IMR-90 (cell line): Measurements from ENCODE around the gene RGS5. TPM values are rescaled to one million over a fixed set of nuclear protein-coding genes. Genes with fewer than 3 reads are reported as not detected.

ENCODE experiments used
- ATAC-seq: fragments of 200-7000 bp; cut with Tn5 transposase; 2 replicates; pipeline ENCODE4 v1.9.1; 2020; ENCODE audit warnings: low read depth, mild to moderate bottlenecking, moderate library complexity
- BruUV-seq: library from RNA; stranded (reverse); fragments of 400-500 nt; replicated peaks from 2 replicates; lab custom pipeline; 2021; lab: Mats Ljungman, UMichigan
- CTCF ChIA-PET: fragments of 300-600 bp; formaldehyde crosslinking; extraction: SDS; loops from one replicate; lab custom pipeline; 2021; ENCODE audit warnings: antibody characterized with exemption; lab: Yijun Ruan, JAX
- POLR2A ChIA-PET: fragments of 300-600 bp; sonication (Branson Sonifier 250); formaldehyde crosslinking; loops from one replicate; lab custom pipeline; 2022; ENCODE audit warnings: antibody characterized with exemption; ENCODE audit not compliant: unreplicated experiment; lab: Charles Lee
- DNase-seq: peaks from one replicate; pipeline ENCODE4 v3.0.0; 2013
- H2AFZ ChIP-seq: replicated peaks from 2 replicates; pipeline ENCODE3; 2013; ENCODE audit warnings: low read length, mild to moderate bottlenecking; ENCODE audit not compliant: poor library complexity
- H2AK5ac ChIP-seq: 2 replicates; pipeline ENCODE4 v1.6.1; 2013; ENCODE audit warnings: low read depth, low read length, inconsistent platforms
- H2AK9ac ChIP-seq: replicated peaks from 2 replicates; pipeline ENCODE3; 2013; ENCODE audit warnings: mild to moderate bottlenecking, low read depth, low read length, moderate library complexity; ENCODE audit not compliant: poor library complexity
- H2BK120ac ChIP-seq: 2 replicates; pipeline ENCODE4 v1.6.1; 2013; ENCODE audit warnings: low read depth, low read length, inconsistent platforms
- H2BK15ac ChIP-seq: 3 replicates; pipeline ENCODE4 v1.6.1; 2013; ENCODE audit warnings: low read depth, low read length, inconsistent platforms
- H2BK20ac ChIP-seq: 2 replicates; pipeline ENCODE4 v1.6.1; 2013; ENCODE audit warnings: low read depth, mild to moderate bottlenecking, inconsistent platforms, low read length, moderate library complexity
- H2BK5ac ChIP-seq: 2 replicates; pipeline ENCODE4 v1.6.1; 2013; ENCODE audit warnings: mild to moderate bottlenecking, low read depth, low read length, inconsistent platforms; ENCODE audit not compliant: poor library complexity, severe bottlenecking
- H3K14ac ChIP-seq: replicated peaks from 2 replicates; pipeline ENCODE4 v1.6.1; 2013; ENCODE audit warnings: low read depth, low read length, inconsistent platforms
- H3K18ac ChIP-seq: 2 replicates; pipeline ENCODE4 v1.6.1; 2013; ENCODE audit warnings: low read depth, low read length, control low read depth
- H3K23ac ChIP-seq: 2 replicates; pipeline ENCODE4 v1.6.1; 2013; ENCODE audit warnings: low read depth, low read length, inconsistent platforms
- H3K27ac ChIP-seq: 2 replicates; pipeline ENCODE4 v1.5.1; 2013; ENCODE audit warnings: mild to moderate bottlenecking, control low read depth, low read length; ENCODE audit not compliant: insufficient read depth
- H3K27me3 ChIP-seq: 2 replicates; pipeline ENCODE4 v1.6.1; 2013; ENCODE audit warnings: low read length; ENCODE audit not compliant: control insufficient read depth, insufficient read depth
- H3K36me3 ChIP-seq: 2 replicates; pipeline ENCODE4 v1.6.1; 2013; ENCODE audit warnings: low read length, mixed read lengths; ENCODE audit not compliant: control insufficient read depth, insufficient read depth
- H3K4ac ChIP-seq: 2 replicates; pipeline ENCODE4 v1.6.1; 2013; ENCODE audit warnings: low read depth, low read length, inconsistent platforms
- H3K4me1 ChIP-seq: 2 replicates; pipeline ENCODE4 v1.6.1; 2013; ENCODE audit warnings: low read length, mixed read lengths; ENCODE audit not compliant: control insufficient read depth, insufficient read depth
- H3K4me2 ChIP-seq: 2 replicates; pipeline ENCODE4 v1.6.1; 2013; ENCODE audit warnings: low read depth, mild to moderate bottlenecking, control low read depth, low read length, moderate library complexity
- H3K4me3 ChIP-seq: 2 replicates; pipeline ENCODE4 v1.5.1; 2013; ENCODE audit warnings: low read depth, mild to moderate bottlenecking, control low read depth, low read length, moderate library complexity; ENCODE audit not compliant: insufficient read depth
- H3K56ac ChIP-seq: 2 replicates; pipeline ENCODE4 v1.6.1; 2013; ENCODE audit warnings: low read length, inconsistent platforms; ENCODE audit not compliant: insufficient read depth; ENCODE audit errors: extremely low read depth
- H3K79me1 ChIP-seq, 2 experiments: 2 replicates each; pipeline ENCODE4 v1.6.1; 2013; ENCODE audit warnings: low read length in 2 of 2, inconsistent platforms in 1 of 2, low read depth in 1 of 2
- H3K9ac ChIP-seq: 2 replicates; pipeline ENCODE4 v1.6.1; 2013; ENCODE audit warnings: low read depth, low read length, control low read depth
- H3K9me1 ChIP-seq: 2 replicates; pipeline ENCODE4 v1.6.1; 2013; ENCODE audit warnings: low read length, inconsistent platforms; ENCODE audit not compliant: insufficient read depth
- H3K9me3 ChIP-seq: 2 replicates; pipeline ENCODE4 v1.6.1; 2013; ENCODE audit warnings: low read length; ENCODE audit not compliant: control insufficient read depth, insufficient read depth
- H4K20me1 ChIP-seq: 2 replicates; pipeline ENCODE4 v1.6.1; 2013; ENCODE audit warnings: low read length, inconsistent platforms; ENCODE audit not compliant: insufficient read depth
- H4K5ac ChIP-seq: 2 replicates; pipeline ENCODE4 v1.6.1; 2013; ENCODE audit warnings: mild to moderate bottlenecking, low read depth, low read length, control low read depth
- H4K8ac ChIP-seq, 2 experiments: 2 replicates each; pipeline ENCODE4 v1.6.1; 2013; ENCODE audit warnings: low read depth in 2 of 2, low read length in 2 of 2, control low read depth in 1 of 2, inconsistent platforms in 1 of 2
- H4K91ac ChIP-seq: 2 replicates; pipeline ENCODE4 v1.6.1; 2013; ENCODE audit warnings: low read depth, low read length, inconsistent platforms; ENCODE audit not compliant: insufficient read depth
- BHLHE40 ChIP-seq: fragments of 150-350 bp; IDR thresholded peaks from 2 replicates; pipeline ENCODE4 v1.6.1; 2016; ENCODE audit warnings: mild to moderate bottlenecking, low read depth, low read length
- FOS ChIP-seq: fragments of 150-350 bp; IDR thresholded peaks from 2 replicates; pipeline ENCODE4 v1.6.1; 2016; ENCODE audit warnings: low read depth, low read length
- MAFK ChIP-seq: IDR thresholded peaks from 2 replicates; pipeline ENCODE4 v1.6.1; 2012; ENCODE audit warnings: low read depth, low read length, improper control_type of control experiment
- MXI1 ChIP-seq: IDR thresholded peaks from 2 replicates; pipeline ENCODE4 v1.6.1; 2012; ENCODE audit warnings: low read depth, mild to moderate bottlenecking, low read length, moderate library complexity, borderline replicate concordance
- POLR2A ChIP-seq: IDR thresholded peaks from 2 replicates; pipeline ENCODE4 v1.6.1; 2012; ENCODE audit warnings: mild to moderate bottlenecking, low read depth, low read length
- RAD21 ChIP-seq: IDR thresholded peaks from 2 replicates; pipeline ENCODE4 v1.6.1; 2012; ENCODE audit warnings: low read length, improper control_type of control experiment
- RCOR1 ChIP-seq: IDR thresholded peaks from 2 replicates; pipeline ENCODE4 v1.6.1; 2012; ENCODE audit warnings: mild to moderate bottlenecking, low read length, improper control_type of control experiment; ENCODE audit not compliant: insufficient replicate concordance
- RFX5 ChIP-seq: IDR thresholded peaks from 2 replicates; pipeline ENCODE4 v1.8.0; 2012; ENCODE audit warnings: low read depth, mild to moderate bottlenecking, low read length, moderate library complexity
- USF2 ChIP-seq: fragments of 150-350 bp; IDR thresholded peaks from 2 replicates; pipeline ENCODE4 v1.6.1; 2017; ENCODE audit warnings: mild to moderate bottlenecking, antibody characterized with exemption, low read length, low read depth
- WGBS, 2 experiments: methylation state at CpG; one replicate each; pipeline versions ENCODE4 v1.1.5 to v1.1.7; 2013; ENCODE audit warnings: missing lambda C conversion rate in 2 of 2; ENCODE audit not compliant: insufficient read length in 1 of 2; ENCODE audit errors: extremely low coverage in 2 of 2; 5-methylcytosine and 5-hydroxymethylcytosine counted together
- dilution Hi-C: fragments of 300-500 bp; cut with HindIII; formaldehyde crosslinking; loops from one replicate; pipeline ENCODE4 v1.14.3; 2018; ENCODE audit warnings: low sequenced_read_pairs; ENCODE audit not compliant: unreplicated experiment
- in situ Hi-C: fragments of 300-500 bp; cut with MboI; formaldehyde crosslinking; loops from 3 replicates; pipeline ENCODE4 v1.14.3; 2019; ENCODE audit warnings: low sequenced_read_pairs, inconsistent platforms, mixed read lengths
- intact Hi-C: fragments of 100-400 bp; cut with micrococcal nuclease; formaldehyde crosslinking; loops from 2 replicates; pipeline ENCODE4 v1.10.0; 2022
- polyA plus RNA-seq, 3 experiments: library from polyadenylated mRNA; depleted of rRNA; stranded (reverse); fragments of >200 nt; gene quantifications; 2 replicates each; pipeline ENCODE4 v1.2.3, GENCODE V29; 2012; ENCODE audit warnings: low replicate concordance in 1 of 3
- total RNA-seq: library from RNA; depleted of rRNA; stranded (reverse); fragments of >200 nt; gene quantifications from 2 replicates; pipeline ENCODE4 v1.2.3, GENCODE V29; 2012

Gene RGS5
- total and polyA plus RNA-seq, 2 of the 4 experiments (the other 2 are of a cell fraction), result 21.4 to 40.0 TPM

GRCh38 chr1:163095213-163095612 lies 107.5 kb downstream of the RGS5 start:
- DNase-seq, result no peak
- CTCF ChIA-PET, result interaction anchor here (0.6 to 0.9 kb wide), 2 partner anchors 24 to 114 kb away, joined by 3 read pairs; no protein-coding TSS in a partner anchor
- no peak overlapping the region for H2AK9ac ChIP-seq
- H3K18ac ChIP-seq, result no peak overlapping the region
- H3K9me3 ChIP-seq, result no peaks in the 10 kb centered on the region
- no peak for ATAC-seq
- no peaks in the 10 kb centered on the region for H3K79me1 ChIP-seq
- in situ Hi-C loops, result no loop called here
- intact Hi-C loops, result no loop called here
- H2BK20ac ChIP-seq, result no peak overlapping the region
- no peak overlapping the region for H3K14ac ChIP-seq
- no peak overlapping the region for H2AFZ ChIP-seq
- no CpG with 5 or more reads among the region's 1 CpG for WGBS, 2 experiments
- no peak overlapping the region for H2BK5ac ChIP-seq
- no peak overlapping the region for H4K8ac ChIP-seq
- H3K27me3 ChIP-seq, result no peaks in the 10 kb centered on the region
- no peak overlapping the region for H3K23ac ChIP-seq
- H2BK15ac ChIP-seq, result no peak overlapping the region
- TF ChIP-seq RFX5 (no peak), RCOR1 (no peak), RAD21 (no peak), MAFK (no peak), POLR2A (no peak), MXI1 (no peak), FOS (no peak), USF2 (no peak), BHLHE40 (no peak)
- H3K56ac ChIP-seq, result no peak overlapping the region
- dilution Hi-C loops, result no loop called here
- no peak overlapping the region for H2BK120ac ChIP-seq
- H3K9me1 ChIP-seq, result no peaks in the 10 kb centered on the region
- peaks cover 1% of the 10 kb centered on the region; the same call in 1 of the 2 replicates for H3K4me1 ChIP-seq
- H3K4ac ChIP-seq, result no peak overlapping the region
- no peak overlapping the region for H4K5ac ChIP-seq
- H4K20me1 ChIP-seq, result no peaks in the 10 kb centered on the region
- H3K4me3 ChIP-seq, result no peak overlapping the region
- no peaks in the 10 kb centered on the region for H3K36me3 ChIP-seq
- no peak overlapping the region for H3K4me2 ChIP-seq
- no peak overlapping the region for H4K91ac ChIP-seq
- no peak overlapping the region for H2AK5ac ChIP-seq
- H3K9ac ChIP-seq, result no peak overlapping the region
- BruUV-seq, result no TSS peak
- POLR2A ChIA-PET, result no interaction called here
- H3K27ac ChIP-seq, result no peak overlapping the region
